ENCODE data around the gene EXOC4. TPM values are rescaled to one million over a fixed set of nuclear protein-coding genes. Genes with fewer than 3 reads are reported as not detected.

Gene EXOC4
- total and polyA plus RNA-seq, 2 of the 8 experiments (the other 6 are each of a cell fraction or from before 2014, with no cell fraction given) = 27.0 to 67.3 TPM

DNA sequence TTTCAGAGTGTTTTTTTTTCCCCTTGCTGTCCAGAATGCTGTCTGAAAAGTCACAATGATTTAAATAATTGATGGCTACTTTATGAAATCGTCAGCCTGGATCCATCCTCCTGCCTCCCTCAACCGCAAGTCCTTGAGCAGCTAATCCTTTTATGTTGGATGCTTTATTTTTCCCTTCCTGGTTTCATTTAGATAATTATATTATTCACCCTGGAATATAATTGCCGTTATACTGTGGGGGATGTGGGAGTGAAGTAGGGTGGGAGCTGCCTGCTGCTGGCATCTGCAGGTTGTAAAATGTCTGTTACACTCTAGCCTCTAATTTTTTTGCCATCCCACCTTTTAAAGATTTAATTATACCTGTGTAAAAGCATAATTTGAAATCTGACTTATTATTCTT, 583.8 kb downstream of the EXOC4 start:
- POLR2A ChIA-PET (ENCODE audit: partially characterized antibody) = interaction anchor here (0.6 kb wide), 1 partner anchor 1114 kb away, joined by 5 read pairs; no protein-coding TSS in a partner anchor
- H3K27me3 ChIP-seq (replicated peaks in 1 of 4; ENCODE audit: control insufficient read depth in 3 of 4, extremely low read depth in 1 of 4, insufficient read depth in 3 of 4, low read length in 3 of 4) = no peaks in the 10 kb centered on the region
- no peak overlapping the region for H3K9ac ChIP-seq (replicated peaks in 1 of 4; ENCODE audit: extremely low read depth in 1 of 4, low read depth in 3 of 4, low read length in 3 of 4)
- no peak overlapping the region for H2BK120ac ChIP-seq (replicated peaks; ENCODE audit: low read depth, low read length)
- H3K56ac ChIP-seq (replicated peaks; ENCODE audit: insufficient read length, low read depth, low read length) = no peak overlapping the region
- no peak overlapping the region for H3K4me3 ChIP-seq (ENCODE audit: extremely low read depth in 1 of 4, insufficient read depth in 2 of 4, low read depth in 3 of 4, low read length in 4 of 4)
- H3K79me1 ChIP-seq (ENCODE audit: low read depth, low read length) = no peaks in the 10 kb centered on the region
- H2BK20ac ChIP-seq (ENCODE audit: low read length) = no peak overlapping the region
- H4K91ac ChIP-seq (replicated peaks; ENCODE audit: insufficient read length, low read length) = no peak overlapping the region
- no peak overlapping the region for H3K4ac ChIP-seq (replicated peaks; ENCODE audit: insufficient read length, low read depth, low read length)
- peaks cover 0 to 4% (median 0%) of the 10 kb centered on the region in 4 experiments; a peak in 1 of 8 replicates for H3K36me3 ChIP-seq (ENCODE audit: control insufficient read depth in 2 of 4, insufficient read depth in 4 of 4, low read length in 3 of 4)
- H3K23ac ChIP-seq (ENCODE audit: insufficient read length) = no peak overlapping the region
- peak; percentile 36 for FAIRE-seq
- CTCF ChIA-PET (ENCODE audit: partially characterized antibody) = no interaction called here
- DNase-seq (ENCODE audit: low read depth in 1 of 2, low spot score in 2 of 2) = no peak
- WGBS, 2 experiments (ENCODE audit: extremely low coverage in 1 of 2, insufficient coverage in 1 of 2, insufficient read length in 1 of 2, insufficient replicate concordance in 2 of 2, low coverage in 1 of 2, low lambda C conversion rate in 2 of 2, missing lambda C conversion rate in 1 of 2) = 90% methylated on average over 3 of the region's 3 CpGs; no CpG with 5 or more reads in 1 of the 2 experiments
- H3K14ac ChIP-seq (ENCODE audit: insufficient read length) = no peak overlapping the region
- H3K4me2 ChIP-seq (ENCODE audit: insufficient read depth in 1 of 2, low read depth in 2 of 2, low read length in 2 of 2) = no peak overlapping the region
- no peak overlapping the region for H3K27ac ChIP-seq (ENCODE audit: low read depth, low read length)
- H2BK5ac ChIP-seq (ENCODE audit: low read depth, low read length) = no peak overlapping the region
- no peak overlapping the region for H2AFZ ChIP-seq (ENCODE audit: low read length)
- H2BK15ac ChIP-seq (ENCODE audit: low read length) = no peak overlapping the region
- no peak overlapping the region for H2AK5ac ChIP-seq (ENCODE audit: low read depth, low read length)
- no peak overlapping the region for H4K5ac ChIP-seq (ENCODE audit: insufficient read length, low read depth, low read length)
- H3K23me2 ChIP-seq (ENCODE audit: low read depth, low read length) = no peaks in the 10 kb centered on the region
- peaks cover 0 to 4% (median 0%) of the 10 kb centered on the region in 4 experiments; a peak in 1 of 7 replicates for H3K4me1 ChIP-seq (replicated peaks in 1 of 4; ENCODE audit: control insufficient read depth in 3 of 4, insufficient read depth in 4 of 4, low read length in 3 of 4)
- H4K20me1 ChIP-seq (replicated peaks in 1 of 2; ENCODE audit: control insufficient read depth in 1 of 2, insufficient read depth in 2 of 2, low read length in 2 of 2) = no peaks in the 10 kb centered on the region
- H4K8ac ChIP-seq (ENCODE audit: extremely low read depth, insufficient read depth, low read length) = no peak overlapping the region
- H3K79me2 ChIP-seq (ENCODE audit: control insufficient read depth in 1 of 2, insufficient read depth in 2 of 2, low read length in 2 of 2) = no peaks in the 10 kb centered on the region
- no peak overlapping the region for H2BK12ac ChIP-seq (ENCODE audit: low read depth, low read length)
- H3K9me3 ChIP-seq (ENCODE audit: insufficient read depth in 2 of 2, low read depth in 1 of 2, low read length in 1 of 2) = no peaks in the 10 kb centered on the region
- no peak overlapping the region for H3K18ac ChIP-seq (ENCODE audit: extremely low read depth, low read length)
- no peak for TF ChIP-seq POLR2AphosphoS5 (IDR thresholded peaks at IDR 0.05; ENCODE audit: low read depth, low read length)
- TF ChIP-seq, protein P1, sequence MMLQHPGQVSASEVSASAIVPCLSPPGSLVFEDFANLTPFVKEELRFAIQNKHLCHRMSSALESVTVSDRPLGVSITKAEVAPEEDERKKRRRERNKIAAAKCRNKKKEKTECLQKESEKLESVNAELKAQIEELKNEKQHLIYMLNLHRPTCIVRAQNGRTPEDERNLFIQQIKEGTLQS (IDR thresholded peaks at IDR 0.05; ENCODE audit: insufficient read depth, low read depth, low read length) = no peak
